Pancreas (tissue), 10 donors: ENCODE measurements around the gene POU2AF1. TPM values are rescaled to one million over a fixed set of nuclear protein-coding genes. Genes with fewer than 3 reads are reported as not detected.

ENCODE experiments used
- ATAC-seq, 4 donors: fragments of 200-7000 bp; cut with Tn5 transposase; one replicate each; pipeline versions ENCODE4 v1.8.0 to v1.9.1; 2020; ENCODE audit warnings: mild to moderate bottlenecking in 4 of 4, moderate library complexity in 4 of 4
- DNase-seq, 6 donors: peaks; one replicate each; pipeline ENCODE4 v3.0.0-alpha.2; 2020
- FAIRE-seq: peaks from 2 replicates; lab custom pipeline; 2012; peaks lifted over from hg19 to GRCh38; lab: Jason Lieb, UNC
- H3K27ac ChIP-seq, 4 donors: fragments of 200-600 bp; sonication (generic); 1 replicate in 3 of 4; 2 replicates in 1 of 4; pipeline versions ENCODE4 v1.5.0 to v1.8.0; 2020
- H3K27me3 ChIP-seq, 4 donors: fragments of 200-600 bp; one replicate each; pipeline ENCODE4 v1.8.0; 2021
- H3K36me3 ChIP-seq, 3 donors: fragments of 200-600 bp; sonication (generic) in 1 of 3; one replicate each; pipeline versions ENCODE4 v1.5.0 to v1.8.0; 2020 to 2021
- H3K4me1 ChIP-seq, 3 donors: fragments of 200-600 bp; one replicate each; pipeline ENCODE4 v1.8.0; 2021
- H3K4me3 ChIP-seq, 4 donors: fragments of 200-600 bp; sonication (generic) in 2 of 4; one replicate each; pipeline versions ENCODE4 v1.5.0 to v1.8.0; 2020 to 2021
- H3K9me3 ChIP-seq, 4 donors: fragments of 200-600 bp; one replicate each; pipeline ENCODE4 v1.8.0; 2021
- CTCF ChIP-seq, 4 donors: fragments of 200-600 bp; sonication (generic) in 3 of 4; IDR thresholded peaks; one replicate each; pipeline versions ENCODE4 v1.5.0 to v1.8.0; 2021; ENCODE audit warnings: antibody characterized with exemption in 4 of 4
- WGBS, 2 donors: extraction: QIAGEN DNeasy Blood & Tissue Kit; methylation state at CpG; one replicate each; pipeline ENCODE4 v1.1.7; 2013; 5-methylcytosine and 5-hydroxymethylcytosine counted together
- intact Hi-C, 3 donors: fragments of 100-400 bp; cut with DNase I; formaldehyde crosslinking; loops; one replicate each; pipeline versions ENCODE4 v1.11.1 to v1.14.2; 2022
- polyA plus RNA-seq, 2 donors: library from polyadenylated mRNA; stranded (reverse); fragments of 200-250 nt; gene quantifications; one replicate each; pipeline ENCODE4 v1.2.3, GENCODE V29; 2013
- total RNA-seq, 6 donors: library from RNA; stranded (reverse); fragmentation: NEBNext Ultra II Directional in 4 of 6; extraction: Animal tissue kit (Norgen Biotek cat#: 25700) in 4 of 6; gene quantifications; one replicate each; pipeline versions ENCODE4 v1.2.1 to v1.2.4, GENCODE V29; 2021 to 2023
- donor health status: healthy with polysubstance abuse.
- donor health status: DM: no; HTN: no; CAD: no; lungs with moderate emphysema.
- donor health status: DM: no; HTN: no; CAD: no.
- donor health status: control.
- donor health status: control.
- donor health status: Bipolar disorder and iron deficiency.
- donor health status: DM: yes; HTN: yes; CAD: no.
- donor health status: DM: no; HTN: no; CAD: no.
- donor health status: DM: no; HTN: no; CAD: no.
- donor health status: DM: yes; HTN: yes; CAD: no.

The POU2AF1 gene
- total and polyA plus RNA-seq, 8 donors, result 0.08 to 2.2 (median 0.41) TPM

DNA sequence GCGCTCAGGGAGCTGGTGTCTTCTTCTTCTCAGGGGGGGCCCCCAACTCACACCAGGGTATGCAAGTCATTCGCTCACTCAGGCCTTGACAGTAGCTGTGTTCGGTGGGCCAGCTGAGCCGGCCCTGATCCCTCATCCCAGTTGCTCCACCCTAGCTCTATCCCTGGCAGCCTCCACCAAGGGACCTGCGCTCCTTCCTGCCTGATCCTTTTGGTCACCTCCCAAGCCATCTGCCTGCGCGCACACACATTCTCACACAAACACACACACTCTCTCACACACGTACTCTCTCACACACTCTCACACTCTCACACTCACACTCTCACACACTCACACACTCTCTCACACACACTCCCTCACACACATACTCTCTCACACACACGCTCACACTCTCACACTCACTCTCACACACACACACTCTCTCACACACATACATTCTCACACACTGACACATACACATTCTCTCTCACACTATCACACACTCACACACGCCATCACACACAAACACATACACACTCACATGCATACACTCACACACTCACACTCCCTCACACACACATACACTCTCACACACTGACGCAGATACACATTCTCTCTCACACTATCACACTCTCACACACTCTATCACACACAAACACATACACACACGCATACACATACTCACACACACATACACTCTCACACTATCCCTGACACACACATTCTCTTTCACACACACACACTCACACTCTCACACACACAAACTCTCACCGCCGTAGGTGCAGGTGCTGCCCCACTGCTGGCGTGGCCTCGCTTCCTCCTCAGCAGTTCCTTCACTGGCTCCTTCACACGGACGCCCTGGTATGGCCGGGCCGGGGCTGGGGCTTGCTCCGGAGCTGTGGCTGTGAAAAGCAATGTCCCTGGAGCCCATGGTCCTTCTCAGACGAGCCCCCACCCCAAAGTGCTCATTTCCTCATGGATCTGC is 20.8 kb downstream of the POU2AF1 start:
- H3K4me3 ChIP-seq, result no peak overlapping the region
- peaks cover 23 to 53% (median 49%) of the 10 kb centered on the region in 3 donors for H3K4me1 ChIP-seq
- intact Hi-C loops, result loop anchor here in 1 of 3 donors (10.0 kb wide), 1 partner anchor 54 kb away; no protein-coding TSS in a partner anchor
- no peak for ATAC-seq
- H3K27me3 ChIP-seq, result no peaks in the 10 kb centered on the region
- no peaks in the 10 kb centered on the region for H3K36me3 ChIP-seq
- H3K9me3 ChIP-seq, result no peaks in the 10 kb centered on the region
- no peak overlapping the region for H3K27ac ChIP-seq
- no peak for TF ChIP-seq CTCF (IDR thresholded peaks at IDR 0.05)
- WGBS, 2 donors, result 70 to 81% methylated on average over 21 to 22 of the region's 22 CpGs
- DNase-seq, result no peak
- no peak for FAIRE-seq

DNA sequence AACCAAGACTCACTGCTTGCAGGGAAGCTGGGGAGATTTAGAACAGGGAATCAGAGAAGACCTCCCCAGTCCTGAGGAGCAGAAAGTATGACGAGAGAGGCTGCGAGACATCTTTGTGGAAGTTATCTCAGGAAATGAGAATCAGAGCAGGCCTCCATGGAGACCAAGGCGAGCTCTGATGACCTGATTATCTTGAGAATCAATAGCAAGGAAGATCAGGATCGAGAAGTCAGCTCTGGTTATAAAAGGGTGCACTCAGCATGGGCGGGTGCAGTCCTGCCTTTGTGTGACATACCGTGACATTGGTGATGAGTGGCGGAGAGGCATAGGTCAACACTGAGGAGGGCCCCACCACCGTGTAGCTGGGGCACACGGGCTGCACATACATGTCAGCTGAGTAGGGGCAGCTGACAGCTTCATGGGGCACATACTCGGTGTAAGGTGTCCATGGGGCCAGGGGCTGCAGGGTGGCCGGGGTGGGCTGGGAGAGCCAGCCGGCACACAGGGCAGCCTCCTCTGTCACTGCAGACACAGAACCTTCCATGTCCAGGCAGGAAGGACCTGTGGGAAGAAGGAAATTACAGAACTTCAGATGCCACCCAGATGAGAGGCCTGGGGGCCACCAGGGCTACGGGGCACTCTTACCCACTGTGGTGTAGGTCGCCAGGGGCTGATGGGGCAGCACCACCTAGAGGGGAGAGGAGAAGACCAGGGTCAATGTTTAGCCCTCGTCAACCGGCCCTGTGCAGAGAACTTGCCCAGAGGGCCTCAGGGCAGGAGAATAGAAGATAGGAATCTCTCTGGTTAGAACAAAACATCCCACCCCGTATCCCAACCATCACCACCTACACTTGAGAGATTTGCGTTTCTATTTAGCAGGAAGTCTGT is 21.7 kb downstream of the POU2AF1 start:
- no peak for ATAC-seq
- WGBS, 2 donors, result 83 to 85% methylated on average over 18 of the region's 18 CpGs
- H3K4me3 ChIP-seq, result no peak overlapping the region
- H3K4me1 ChIP-seq, result peaks cover 24 to 51% (median 48%) of the 10 kb centered on the region in 3 donors
- intact Hi-C loops, result loop anchor here in 1 of 3 donors (10.0 kb wide), 1 partner anchor 53 kb away; no protein-coding TSS in a partner anchor
- no peak for TF ChIP-seq CTCF (IDR thresholded peaks at IDR 0.05)
- no peaks in the 10 kb centered on the region for H3K36me3 ChIP-seq
- FAIRE-seq, result no peak
- H3K27me3 ChIP-seq, result no peaks in the 10 kb centered on the region
- no peak overlapping the region for H3K27ac ChIP-seq
- DNase-seq, result no peak
- H3K9me3 ChIP-seq, result no peaks in the 10 kb centered on the region

DNA sequence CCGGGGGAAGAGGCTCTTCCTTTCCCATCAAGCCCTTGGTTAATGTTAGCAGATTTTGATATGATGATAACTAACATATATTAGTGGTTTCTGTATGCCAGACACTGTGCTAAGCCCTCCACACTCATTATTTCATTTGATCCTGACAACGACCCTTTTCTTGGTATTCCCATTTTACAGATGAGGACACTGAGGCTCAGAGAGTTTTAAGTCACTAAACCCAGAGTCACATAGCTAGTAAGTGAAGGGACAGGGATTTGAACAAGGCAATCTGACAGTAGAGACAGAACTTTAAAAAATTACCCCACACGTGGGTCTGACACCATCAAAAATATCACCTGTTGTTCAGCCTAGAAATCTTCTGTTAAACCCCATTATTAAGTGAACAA is 22.4 kb downstream of the POU2AF1 start:
- no peak for TF ChIP-seq CTCF (IDR thresholded peaks at IDR 0.05)
- Histone ChIP-seq H3K4me1 (peaks cover 24 to 52% (median 50%) of the 10 kb centered on the region in 3 donors), H3K4me3 (no peak overlapping the region), H3K27ac (no peak overlapping the region), H3K9me3 (no peaks in the 10 kb centered on the region), H3K36me3 (no peaks in the 10 kb centered on the region), H3K27me3 (no peaks in the 10 kb centered on the region)
- FAIRE-seq (no peak), DNase-seq (no peak), ATAC-seq (no peak)
- WGBS, 2 donors, result 73 to 75% methylated on average over 3 of the region's 3 CpGs
- intact Hi-C loops, result loop anchor here in 1 of 3 donors (10.0 kb wide), 1 partner anchor 52 kb away; no protein-coding TSS in a partner anchor

GRCh38 chr11:111355956-111356659 is 23.0 kb downstream of the POU2AF1 start:
- no peak for FAIRE-seq
- Histone ChIP-seq H3K4me3 (no peak overlapping the region), H3K9me3 (no peaks in the 10 kb centered on the region), H3K27me3 (no peaks in the 10 kb centered on the region), H3K36me3 (no peaks in the 10 kb centered on the region), H3K4me1 (peaks cover 20 to 53% (median 48%) of the 10 kb centered on the region in 3 donors), H3K27ac (no peak overlapping the region)
- DNase-seq, result no peak
- no peak for ATAC-seq
- WGBS, 2 donors, result 33 to 47% methylated on average over 5 of the region's 5 CpGs
- intact Hi-C loops, result loop anchor here in 1 of 3 donors (10.0 kb wide), 1 partner anchor 51 kb away; no protein-coding TSS in a partner anchor
- no peak for TF ChIP-seq CTCF (IDR thresholded peaks at IDR 0.05)
